Measurements from ENCODE around the gene KIFC1.

DNA sequence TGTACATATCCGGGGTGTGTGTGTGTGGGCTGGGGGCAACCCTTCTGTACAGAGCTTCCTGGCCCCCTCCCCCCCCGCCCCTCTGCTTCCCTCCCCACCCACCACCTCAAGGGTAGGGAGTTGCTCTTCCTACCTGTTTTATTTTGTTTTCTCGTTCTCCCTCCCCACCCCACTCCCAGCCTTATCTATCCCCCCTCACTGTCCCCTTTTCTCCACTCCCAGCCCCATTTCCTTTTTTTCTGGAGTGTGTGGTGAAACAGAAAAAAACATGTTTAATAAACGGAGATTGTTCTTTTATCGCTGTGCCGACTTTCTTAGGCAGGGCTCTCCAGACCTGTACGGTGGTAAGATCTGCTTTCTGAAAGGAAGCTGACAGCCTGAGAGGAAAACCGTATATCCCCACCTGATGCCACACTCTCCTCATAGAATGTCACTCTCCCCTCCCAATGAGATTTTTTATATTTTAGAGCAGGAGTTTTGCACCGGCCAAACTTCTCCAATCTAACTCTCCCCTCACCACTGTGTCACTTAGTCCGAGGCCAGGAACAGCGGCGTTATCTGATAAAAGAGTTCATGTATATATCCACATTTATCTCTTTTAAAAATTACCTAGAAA is 61.9 kb downstream of the KIFC1 start:
- TF ChIP-seq, protein P1, sequence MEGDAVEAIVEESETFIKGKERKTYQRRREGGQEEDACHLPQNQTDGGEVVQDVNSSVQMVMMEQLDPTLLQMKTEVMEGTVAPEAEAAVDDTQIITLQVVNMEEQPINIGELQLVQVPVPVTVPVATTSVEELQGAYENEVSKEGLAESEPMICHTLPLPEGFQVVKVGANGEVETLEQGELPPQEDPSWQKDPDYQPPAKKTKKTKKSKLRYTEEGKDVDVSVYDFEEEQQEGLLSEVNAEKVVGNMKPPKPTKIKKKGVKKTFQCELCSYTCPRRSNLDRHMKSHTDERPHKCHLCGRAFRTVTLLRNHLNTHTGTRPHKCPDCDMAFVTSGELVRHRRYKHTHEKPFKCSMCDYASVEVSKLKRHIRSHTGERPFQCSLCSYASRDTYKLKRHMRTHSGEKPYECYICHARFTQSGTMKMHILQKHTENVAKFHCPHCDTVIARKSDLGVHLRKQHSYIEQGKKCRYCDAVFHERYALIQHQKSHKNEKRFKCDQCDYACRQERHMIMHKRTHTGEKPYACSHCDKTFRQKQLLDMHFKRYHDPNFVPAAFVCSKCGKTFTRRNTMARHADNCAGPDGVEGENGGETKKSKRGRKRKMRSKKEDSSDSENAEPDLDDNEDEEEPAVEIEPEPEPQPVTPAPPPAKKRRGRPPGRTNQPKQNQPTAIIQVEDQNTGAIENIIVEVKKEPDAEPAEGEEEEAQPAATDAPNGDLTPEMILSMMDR (IDR thresholded peaks at IDR 0.05) = no peak
- no peak for TF ChIP-seq EP300 (IDR thresholded peaks at IDR 0.05)
- no peak for TF ChIP-seq POLR2A (IDR thresholded peaks at IDR 0.05)
